Dedifferentiated amniotic fluid mesenchymal stem cell (primary cell): ENCODE data around the gene RRM2.

ENCODE experiments used
- DNase-seq: peaks from one replicate; pipeline ENCODE4 v3.0.0-alpha.2; 2016; ENCODE audit errors: extremely low spot score

The RRM2 gene

GRCh38 chr2:10122500-10123280, at the start of gene RRM2:
Gene RRM2 (plus strand): TSS chr2:10122739. CDS start chr2:10122799, 60 bp downstream.
- DNase-seq: peak; percentile 76

- DNase-seq: no peak
Observed at GRCh38 chr2:10073706-10074105, 48.8 kb upstream of the RRM2 start.

GRCh38 chr2:10075101-10075500, 47.4 kb upstream of the RRM2 start:
- DNase-seq: no peak

- no peak for DNase-seq
Observed at GRCh38 chr2:10075571-10076209, 46.8 kb upstream of the RRM2 start.

GRCh38 chr2:10076511-10076910, 46.0 kb upstream of the RRM2 start:
- no peak for DNase-seq

GRCh38 chr2:10076988-10077527, 45.5 kb upstream of the RRM2 start:
- no peak for DNase-seq

GRCh38 chr2:10078001-10078400, 44.5 kb upstream of the RRM2 start:
- no peak for DNase-seq

GRCh38 chr2:10078704-10079265, 43.8 kb upstream of the RRM2 start:
- DNase-seq: peak; percentile 38

- peak; percentile 38 for DNase-seq
Observed at GRCh38 chr2:10079266-10079869, 43.2 kb upstream of the RRM2 start.

GRCh38 chr2:10079870-10080535, 42.5 kb upstream of the RRM2 start, which contains the start of gene CYS1:
Gene CYS1 (minus strand): TSS chr2:10080411. CDS start chr2:10080223, 188 bp downstream.
- DNase-seq: no peak

GRCh38 chr2:10080536-10081304, 41.8 kb upstream of the RRM2 start:
- no peak for DNase-seq

GRCh38 chr2:10083046-10083445, 39.5 kb upstream of the RRM2 start:
- no peak for DNase-seq

- DNase-seq: no peak
Observed at GRCh38 chr2:10083692-10084211, 38.8 kb upstream of the RRM2 start.

GRCh38 chr2:10084223-10084865, 38.2 kb upstream of the RRM2 start:
- no peak for DNase-seq

GRCh38 chr2:10085043-10085667, 37.4 kb upstream of the RRM2 start:
- no peak for DNase-seq

- DNase-seq: no peak
Observed at GRCh38 chr2:10085668-10086059, 36.9 kb upstream of the RRM2 start.

- DNase-seq: no peak
Observed at GRCh38 chr2:10086950-10087349, 35.6 kb upstream of the RRM2 start.

- DNase-seq: no peak
Observed at GRCh38 chr2:10087360-10087759, 35.2 kb upstream of the RRM2 start.

- DNase-seq: no peak
Observed at GRCh38 chr2:10089565-10090190, 32.9 kb upstream of the RRM2 start.
